Psoas muscle (tissue), 8 donors: ENCODE results near the gene HSP90AA1. TPM values are rescaled to one million over a fixed set of nuclear protein-coding genes. Genes with fewer than 3 reads are reported as not detected.

Experiments
- ATAC-seq, 4 donors: fragments of 200-7000 bp; cut with Tn5 transposase; one replicate each; pipeline ENCODE4 v1.9.1; 2020; ENCODE audit warnings: moderate library complexity in 3 of 4, mild to moderate bottlenecking in 2 of 4
- DNase-seq, 2 donors: peaks; one replicate each; pipeline ENCODE4 v3.0.0-alpha.2; 2020
- H3K27ac ChIP-seq: fragments of 200-600 bp; one replicate; pipeline ENCODE4 v1.8.0; 2022
- H3K27me3 ChIP-seq, 3 donors: fragments of 200-600 bp in 1 of 3; one replicate each; pipeline versions ENCODE4 v1.6.1 to v1.8.0; 2013 to 2022; ENCODE audit warnings: low read length in 2 of 3, mild to moderate bottlenecking in 2 of 3, moderate library complexity in 1 of 3; ENCODE audit not compliant: insufficient read depth in 3 of 3
- H3K36me3 ChIP-seq, 2 donors: fragments of 200-600 bp in 1 of 2; one replicate each; pipeline versions ENCODE4 v1.6.1 to v1.8.0; 2013 to 2022; ENCODE audit warnings: low read depth in 1 of 2, mild to moderate bottlenecking in 1 of 2, moderate library complexity in 1 of 2; ENCODE audit not compliant: insufficient read depth in 1 of 2
- H3K4me1 ChIP-seq: fragments of 200-600 bp; one replicate; pipeline ENCODE4 v1.8.0; 2022
- H3K4me3 ChIP-seq: fragments of 200-600 bp; one replicate; pipeline ENCODE4 v1.8.0; 2022; ENCODE audit warnings: mild to moderate bottlenecking
- H3K9me3 ChIP-seq: fragments of 200-600 bp; one replicate; pipeline ENCODE4 v1.8.0; 2022
- WGBS, 3 donors: extraction: QIAGEN DNeasy Blood & Tissue Kit; methylation state at CpG; one replicate each; pipeline versions ENCODE4 v1.1.6 to v1.1.7; 2013; 5-methylcytosine and 5-hydroxymethylcytosine counted together
- intact Hi-C, 2 donors: fragments of 100-400 bp; cut with DNase I; formaldehyde crosslinking; loops; one replicate each; pipeline versions ENCODE4 v1.11.0 to v1.14.2; 2022
- polyA plus RNA-seq, 3 donors: library from polyadenylated mRNA; stranded (reverse); fragments of 200-250 nt; gene quantifications; one replicate each; pipeline ENCODE4 v1.2.3, GENCODE V29; 2013
- total RNA-seq, 4 donors: library from RNA; stranded (reverse); fragmentation: NEBNext Ultra II Directional in 2 of 4; extraction: Animal tissue kit (Norgen Biotek cat#: 25700) in 2 of 4; gene quantifications; one replicate each; pipeline versions ENCODE4 v1.2.1 to v1.2.4, GENCODE V29; 2021 to 2023
- TF ChIP-seq, protein P1 (sequence below): fragments of 200-600 bp; IDR thresholded peaks from one replicate; pipeline ENCODE4 v1.8.0; 2022; ENCODE audit warnings: antibody characterized with exemption
- donor health status: healthy with polysubstance abuse.
- donor health status: DM: no; HTN: no; CAD: no; lungs with moderate emphysema.
- donor health status: Bipolar disorder and iron deficiency.
- donor health status: healthy.
- donor health status: DM: yes; HTN: yes; CAD: no.
- donor health status: DM: no; HTN: no; CAD: no.
- donor health status: DM: no; HTN: no; CAD: no.
- donor health status: DM: yes; HTN: yes; CAD: no.

Gene HSP90AA1
- total and polyA plus RNA-seq, 7 donors: 398 to 1,480 (median 549) TPM

GRCh38 chr14:102089621-102090343, 2.9 kb upstream of the HSP90AA1 start:
- Histone ChIP-seq H3K27me3 (no peaks in the 10 kb centered on the region), H3K36me3 (peaks cover 6 to 12% of the 10 kb centered on the region in 2 donors), H3K4me1 (peaks cover 16% of the 10 kb centered on the region), H3K4me3 (no peak overlapping the region), H3K9me3 (no peaks in the 10 kb centered on the region), H3K27ac (no peak overlapping the region)
- TF ChIP-seq, protein P1, sequence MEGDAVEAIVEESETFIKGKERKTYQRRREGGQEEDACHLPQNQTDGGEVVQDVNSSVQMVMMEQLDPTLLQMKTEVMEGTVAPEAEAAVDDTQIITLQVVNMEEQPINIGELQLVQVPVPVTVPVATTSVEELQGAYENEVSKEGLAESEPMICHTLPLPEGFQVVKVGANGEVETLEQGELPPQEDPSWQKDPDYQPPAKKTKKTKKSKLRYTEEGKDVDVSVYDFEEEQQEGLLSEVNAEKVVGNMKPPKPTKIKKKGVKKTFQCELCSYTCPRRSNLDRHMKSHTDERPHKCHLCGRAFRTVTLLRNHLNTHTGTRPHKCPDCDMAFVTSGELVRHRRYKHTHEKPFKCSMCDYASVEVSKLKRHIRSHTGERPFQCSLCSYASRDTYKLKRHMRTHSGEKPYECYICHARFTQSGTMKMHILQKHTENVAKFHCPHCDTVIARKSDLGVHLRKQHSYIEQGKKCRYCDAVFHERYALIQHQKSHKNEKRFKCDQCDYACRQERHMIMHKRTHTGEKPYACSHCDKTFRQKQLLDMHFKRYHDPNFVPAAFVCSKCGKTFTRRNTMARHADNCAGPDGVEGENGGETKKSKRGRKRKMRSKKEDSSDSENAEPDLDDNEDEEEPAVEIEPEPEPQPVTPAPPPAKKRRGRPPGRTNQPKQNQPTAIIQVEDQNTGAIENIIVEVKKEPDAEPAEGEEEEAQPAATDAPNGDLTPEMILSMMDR: no peak
- intact Hi-C loops: loop anchor here (2.0 to 10.0 kb wide), 4 partner anchors 39 to 315 kb away; partner anchors contain the start of genes DYNC1H1 (in 1 of the 2) and ZNF839 (in 1 of the 2)
- ATAC-seq: no peak
- WGBS, 3 donors: 87 to 91% (median 90%) methylated on average over 11 of the region's 11 CpGs
- no peak for DNase-seq

- Histone ChIP-seq H3K27ac (peak overlapping the region; percentile 97), H3K4me1 (peaks cover 32% of the 10 kb centered on the region), H3K9me3 (no peaks in the 10 kb centered on the region), H3K27me3 (no peaks in the 10 kb centered on the region), H3K36me3 (peaks cover 10 to 28% of the 10 kb centered on the region in 2 donors), H3K4me3 (peak overlapping the region; percentile 80)
- DNase-seq (peak; percentile 63 to 72), ATAC-seq (peak in 1 of 4 donors; percentile 27)
- intact Hi-C loops: loop anchor here (2.0 to 5.0 kb wide), 3 partner anchors 37 to 229 kb away; partner anchors contain the start of genes DYNC1H1 (in 1 of the 2) and ZNF839 (in 1 of the 2)
- TF ChIP-seq, protein P1: no peak
- 33 to 47% (median 34%) methylated on average over 35 to 39 of the region's 39 CpGs for WGBS, 3 donors
Measured at GRCh38 chr14:102088012-102088792, 1.4 kb upstream of the HSP90AA1 start.

GRCh38 chr14:102087762-102088011, 843 bp upstream of the HSP90AA1 start:
- ATAC-seq: no peak
- Histone ChIP-seq H3K27ac (peak overlapping the region; percentile 97), H3K4me3 (peak overlapping the region; percentile 80), H3K9me3 (no peaks in the 10 kb centered on the region), H3K36me3 (peaks cover 12 to 33% of the 10 kb centered on the region in 2 donors), H3K27me3 (no peaks in the 10 kb centered on the region), H3K4me1 (peaks cover 37% of the 10 kb centered on the region)
- TF ChIP-seq, protein P1: no peak
- DNase-seq: no peak
- intact Hi-C loops: loop anchor here (2.0 to 5.0 kb wide), 3 partner anchors 37 to 230 kb away; partner anchors contain the start of genes DYNC1H1 (in 1 of the 2) and ZNF839 (in 1 of the 2)
- WGBS, 3 donors: 4 to 13% (median 5%) methylated on average over 11 of the region's 11 CpGs

- ATAC-seq: no peak
- H3K27me3 ChIP-seq: no peaks in the 10 kb centered on the region
- H3K36me3 ChIP-seq: peaks cover 15 to 44% of the 10 kb centered on the region in 2 donors
- no peaks in the 10 kb centered on the region for H3K9me3 ChIP-seq
- intact Hi-C loops: loop anchor here (5.0 kb wide), 2 partner anchors 124 to 231 kb away; partner anchors contain the start of genes DYNC1H1 (in 1 of the 2) and ZNF839 (in 1 of the 2)
- no peak for DNase-seq
- H3K27ac ChIP-seq: peak overlapping the region; percentile 97
- 0 to 1% (median 0%) methylated on average over 18 to 32 of the region's 32 CpGs for WGBS, 3 donors
- H3K4me1 ChIP-seq: peaks cover 47% of the 10 kb centered on the region
- TF ChIP-seq, protein P1: no peak
- peak overlapping the region; percentile 80 for H3K4me3 ChIP-seq
Measured at GRCh38 chr14:102086709-102086971, 204 bp downstream of the HSP90AA1 start.
